HepG2 (cell line): ENCODE measurements around the gene FZD4. TPM values are rescaled to one million over a fixed set of nuclear protein-coding genes. Genes with fewer than 3 reads are reported as not detected.

Experiments used
- ATAC-seq: fragments of 200-7000 bp; cut with Tn5 transposase; 3 replicates; pipeline ENCODE4 v1.9.1; 2020; ENCODE audit warnings: mild to moderate bottlenecking, moderate library complexity
- BruUV-seq: library from RNA; stranded (reverse); fragments of 400-500 nt; replicated peaks from 2 replicates; lab custom pipeline; 2021; lab: Mats Ljungman, UMichigan
- CTCF ChIA-PET: fragments of 300-600 bp; formaldehyde crosslinking; extraction: SDS; loops from one replicate; lab custom pipeline; 2021; ENCODE audit warnings: low total read pairs, inconsistent platforms, low intra/inter-chr PET ratio; lab: Yijun Ruan, JAX
- POLR2A ChIA-PET: fragments of 350-600 bp; sonication (Branson Sonifier 250); formaldehyde crosslinking; loops from one replicate; lab custom pipeline; 2020; ENCODE audit warnings: antibody characterized with exemption, inconsistent platforms; lab: Yijun Ruan, JAX
- DNase-seq: peaks from one replicate; pipeline ENCODE4 v3.0.0-alpha.2; 2015; ENCODE audit warnings: low spot score
- FAIRE-seq: peaks from 3 replicates; lab custom pipeline; 2011; peaks lifted over from hg19 to GRCh38; lab: Jason Lieb, UNC
- H2AFZ ChIP-seq: one replicate; pipeline ENCODE4 v1.6.1; 2011; ENCODE audit warnings: low read length, inconsistent platforms
- H3K27ac ChIP-seq: fragments of 300-600 bp; 3 replicates; pipeline ENCODE4 v1.8.0; 2011; ENCODE audit warnings: mixed run types, mild to moderate bottlenecking, mixed read lengths, low read length, inconsistent platforms; ENCODE audit not compliant: insufficient read depth; ENCODE audit errors: extremely low read length
- H3K27me3 ChIP-seq, 2 experiments: fragments of 200-600 bp in 1 of 2; 2 replicates in 1 of 2; 3 replicates in 1 of 2; pipeline versions ENCODE4 v1.6.0 to v1.8.0; 2011; ENCODE audit warnings: low read length in 2 of 2, mild to moderate bottlenecking in 2 of 2, moderate library complexity in 2 of 2, inconsistent platforms in 1 of 2; ENCODE audit not compliant: insufficient read depth in 2 of 2, control insufficient read depth in 1 of 2
- H3K36me3 ChIP-seq, 2 experiments: fragments of 200-600 bp in 1 of 2; replicated peaks in 1 of 2; 2 replicates in 1 of 2; 3 replicates in 1 of 2; pipeline versions ENCODE4 v1.5.1 to v1.8.0; 2011; ENCODE audit warnings: low read length in 2 of 2, inconsistent platforms in 1 of 2; ENCODE audit not compliant: insufficient read depth in 2 of 2, control insufficient read depth in 1 of 2
- H3K4me1 ChIP-seq: 2 replicates; pipeline ENCODE4 v1.5.1; 2012; ENCODE audit warnings: low read length, inconsistent platforms; ENCODE audit not compliant: insufficient read depth
- H3K4me2 ChIP-seq: 2 replicates; pipeline ENCODE4 v1.6.0; 2011; ENCODE audit warnings: low read depth, low read length, inconsistent platforms
- H3K4me3 ChIP-seq, 3 experiments: fragments of 200-600 bp in 1 of 3; sonication (generic), shearing (Covaris generic) in 1 of 3; replicated peaks in 1 of 3; 2 replicates each; pipeline ENCODE4 v1.5.1; 2011 to 2016; ENCODE audit warnings: low read length in 3 of 3, inconsistent platforms in 2 of 3, low read depth in 2 of 3, mild to moderate bottlenecking in 2 of 3, control low read depth in 1 of 3, mixed read lengths in 1 of 3; ENCODE audit not compliant: insufficient read depth in 1 of 3
- H3K79me2 ChIP-seq: one replicate; pipeline ENCODE4 v1.6.1; 2011; ENCODE audit warnings: low read length, inconsistent platforms; ENCODE audit not compliant: insufficient read depth
- H3K9ac ChIP-seq: 2 replicates; pipeline ENCODE4 v1.6.0; 2011; ENCODE audit warnings: mild to moderate bottlenecking, low read depth, low read length, inconsistent platforms; ENCODE audit not compliant: insufficient read depth
- H3K9me3 ChIP-seq: 2 replicates; pipeline ENCODE4 v1.5.1; 2012; ENCODE audit warnings: mild to moderate bottlenecking, low read length
- H4K20me1 ChIP-seq: 2 replicates; pipeline ENCODE4 v1.6.0; 2011; ENCODE audit warnings: inconsistent platforms, mild to moderate bottlenecking, low read length, moderate library complexity; ENCODE audit not compliant: insufficient read depth
- FOXA3 ChIP-seq: IDR thresholded peaks from 2 replicates; pipeline ENCODE4 v1.6.1; 2016; ENCODE audit warnings: missing genetic modification reagents, missing compliant biosample characterization
- FOXP1 ChIP-seq, 2 experiments: fragments of 450-650 bp in 1 of 2; IDR thresholded peaks; 2 replicates each; pipeline ENCODE4 v1.6.1; 2017 to 2018; ENCODE audit warnings: antibody characterized with exemption in 1 of 2
- HNF4A ChIP-seq: sonication (generic); formaldehyde crosslinking; IDR thresholded peaks from 2 replicates; pipeline ENCODE4 v1.4.0; 2020; ENCODE audit warnings: missing genetic modification reagents
- HOXA3 ChIP-seq: sonication (generic); formaldehyde crosslinking; IDR thresholded peaks from 2 replicates; pipeline ENCODE4 v1.5.0; 2020; ENCODE audit warnings: missing genetic modification reagents
- ZBTB38 ChIP-seq: sonication (generic); formaldehyde crosslinking; IDR thresholded peaks from 2 replicates; pipeline ENCODE4 v1.5.1; 2020; ENCODE audit warnings: mild to moderate bottlenecking, missing genetic modification reagents
- ZNF446 ChIP-seq: sonication (generic); formaldehyde crosslinking; IDR thresholded peaks from 2 replicates; pipeline ENCODE4 v1.5.0; 2020; ENCODE audit warnings: mild to moderate bottlenecking, missing genetic modification reagents
- ZNF564 ChIP-seq: sonication (generic); formaldehyde crosslinking; IDR thresholded peaks from 2 replicates; pipeline ENCODE4 v1.8.1; 2023; ENCODE audit warnings: mild to moderate bottlenecking, missing genetic modification reagents
- ZNF720 ChIP-seq: sonication (generic); formaldehyde crosslinking; IDR thresholded peaks from 2 replicates; pipeline ENCODE4 v1.4.0; 2020; ENCODE audit warnings: missing genetic modification reagents
- WGBS: methylation state at CpG from one replicate; pipeline ENCODE4 v1.1.6; 2017; ENCODE audit warnings: low lambda C conversion rate; 5-methylcytosine and 5-hydroxymethylcytosine counted together
- in situ Hi-C: cut with HindIII; loops from 2 replicates; pipeline ENCODE4 v1.10.0; 2017; ENCODE audit warnings: low pct_unique_long_range_greater_than_20kb; ENCODE audit not compliant: extremely low pct_ligation_motif_present
- intact Hi-C: fragments of 100-400 bp; cut with micrococcal nuclease; formaldehyde crosslinking; loops from one replicate; pipeline ENCODE4 v1.10.0; 2022; ENCODE audit not compliant: unreplicated experiment
- polyA plus RNA-seq, 8 experiments: library from polyadenylated mRNA; depleted of rRNA in 3 of 8; stranded (reverse) in 7 of 8; unstranded in 1 of 8; fragments of >200 nt; fragmentation: Illumina TruSeq in 4 of 8; extraction: Trizol in 4 of 8; gene quantifications; 2 replicates each; pipeline versions ENCODE4 v1.2.1 to v1.2.3, GENCODE V29; 2011 to 2016; ENCODE audit warnings: low read depth in 4 of 8, missing spikeins in 1 of 8, mixed read lengths in 1 of 8; ENCODE audit not compliant: insufficient read depth in 1 of 8
- total RNA-seq, 5 experiments: library from RNA; depleted of rRNA; stranded (reverse); fragments of >200 nt; fragmentation: Illumina TruSeq; extraction: Trizol; gene quantifications; 2 replicates each; pipeline ENCODE4 v1.2.3, GENCODE V29; 2016; ENCODE audit warnings: low read depth in 1 of 5
- TF ChIP-seq, protein P1 (sequence below): sonication (generic); formaldehyde crosslinking; IDR thresholded peaks from 2 replicates; pipeline ENCODE4 v1.8.1; 2022; ENCODE audit warnings: low read depth, mild to moderate bottlenecking, missing genetic modification reagents

Gene FZD4
- total and polyA plus RNA-seq, 2 of the 13 experiments (the other 11 are each of a cell fraction or from before 2014, with no cell fraction given): 46.5 to 70.4 TPM

DNA sequence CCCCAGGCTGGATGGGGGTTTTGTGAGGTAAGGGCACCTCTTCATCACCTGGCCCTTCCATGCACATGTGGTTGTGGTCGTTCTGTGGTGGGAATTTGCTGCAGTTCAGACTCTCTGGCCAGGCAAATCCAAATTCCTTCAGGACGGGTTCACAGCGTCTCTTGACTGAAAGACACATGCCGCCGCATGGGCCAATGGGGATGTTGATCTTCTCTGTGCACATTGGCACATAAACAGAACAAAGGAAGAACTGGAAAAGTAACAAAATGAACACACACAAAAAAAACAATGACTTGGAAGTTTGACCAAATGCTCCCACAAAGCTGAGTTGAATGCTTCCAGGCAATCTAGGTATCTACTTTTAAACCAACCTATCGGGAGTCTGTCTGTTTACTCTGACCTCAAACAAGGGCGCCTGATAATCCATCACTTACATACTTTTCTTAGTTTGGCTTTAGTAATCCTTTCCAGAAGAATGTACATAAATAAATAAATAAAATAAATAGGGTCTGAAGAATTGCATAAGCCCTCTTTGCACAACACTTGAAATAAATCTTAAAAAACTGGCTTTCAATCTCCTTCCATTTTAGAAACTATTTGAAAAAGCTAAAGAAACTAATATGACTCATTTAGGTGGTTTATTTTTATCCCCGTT, 2.8 kb downstream of the FZD4 start:
- POLR2A ChIA-PET: interaction anchor here (11.5 kb wide), 1 partner anchor 11 kb away, joined by 287 read pairs; no protein-coding TSS in a partner anchor
- DNase-seq (no peak), ATAC-seq (no peak), FAIRE-seq (peak; percentile 57)
- Histone ChIP-seq H3K27me3 (no peaks in the 10 kb centered on the region; a peak in 1 of 5 replicates), H2AFZ (no peak overlapping the region), H3K4me2 (peak overlapping the region; percentile 81), H3K27ac (peak overlapping the region; percentile 85), H3K36me3 (peaks cover 13 to 34% of the 10 kb centered on the region in 2 experiments), H3K4me1 (peaks cover 61% of the 10 kb centered on the region), H3K79me2 (peaks cover 82% of the 10 kb centered on the region), H4K20me1 (peaks cover 13% of the 10 kb centered on the region), H3K9me3 (no peaks in the 10 kb centered on the region), H3K9ac (no peak overlapping the region; the same call in 1 of the 2 replicates), H3K4me3 (peak overlapping the region; percentile 71 to 87 (median 79))
- TF ChIP-seq ZBTB38 (CRISPR knock-in tag): 0 out of 2 replicates have a peak, but pooled peaks have one; percentile 18
- no peak for TF ChIP-seq FOXP1 (IDR thresholded peaks at IDR 0.05)
- TF ChIP-seq FOXP1 (CRISPR knock-in tag; IDR thresholded peaks at IDR 0.05): 0 out of 2 replicates have a peak, but pooled peaks have one; percentile 11
- no peak for TF ChIP-seq ZNF720 (CRISPR knock-in tag)
- 0 out of 2 replicates have a peak, but pooled peaks have one; percentile 3 for TF ChIP-seq FOXA3 (CRISPR knock-in tag)
- 0 out of 2 replicates have a peak, but pooled peaks have one; percentile 11 for TF ChIP-seq HNF4A (CRISPR knock-in tag)
- TF ChIP-seq HOXA3: 0 out of 2 replicates have a peak, but pooled peaks have one; percentile 19
- TF ChIP-seq, protein P1, sequence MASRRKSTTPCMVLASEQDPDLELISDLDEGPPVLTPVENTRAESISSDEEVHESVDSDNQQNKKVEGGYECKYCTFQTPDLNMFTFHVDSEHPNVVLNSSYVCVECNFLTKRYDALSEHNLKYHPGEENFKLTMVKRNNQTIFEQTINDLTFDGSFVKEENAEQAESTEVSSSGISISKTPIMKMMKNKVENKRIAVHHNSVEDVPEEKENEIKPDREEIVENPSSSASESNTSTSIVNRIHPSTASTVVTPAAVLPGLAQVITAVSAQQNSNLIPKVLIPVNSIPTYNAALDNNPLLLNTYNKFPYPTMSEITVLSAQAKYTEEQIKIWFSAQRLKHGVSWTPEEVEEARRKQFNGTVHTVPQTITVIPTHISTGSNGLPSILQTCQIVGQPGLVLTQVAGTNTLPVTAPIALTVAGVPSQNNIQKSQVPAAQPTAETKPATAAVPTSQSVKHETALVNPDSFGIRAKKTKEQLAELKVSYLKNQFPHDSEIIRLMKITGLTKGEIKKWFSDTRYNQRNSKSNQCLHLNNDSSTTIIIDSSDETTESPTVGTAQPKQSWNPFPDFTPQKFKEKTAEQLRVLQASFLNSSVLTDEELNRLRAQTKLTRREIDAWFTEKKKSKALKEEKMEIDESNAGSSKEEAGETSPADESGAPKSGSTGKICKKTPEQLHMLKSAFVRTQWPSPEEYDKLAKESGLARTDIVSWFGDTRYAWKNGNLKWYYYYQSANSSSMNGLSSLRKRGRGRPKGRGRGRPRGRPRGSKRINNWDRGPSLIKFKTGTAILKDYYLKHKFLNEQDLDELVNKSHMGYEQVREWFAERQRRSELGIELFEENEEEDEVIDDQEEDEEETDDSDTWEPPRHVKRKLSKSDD (CRISPR knock-in tag): no peak
- peak; percentile 83; the same call in 1 of the 2 replicates for TF ChIP-seq ZNF564 (CRISPR knock-in tag)
- no peak for TF ChIP-seq ZNF446 (CRISPR knock-in tag)
- CTCF ChIA-PET: no interaction called here
- intact Hi-C loops (no loop called here), in situ Hi-C loops (loop anchor here (5.0 kb wide), 1 partner anchor 85 kb away; the partner anchor contains the start of gene TMEM135)
- WGBS: 67% methylated on average over 8 of the region's 8 CpGs
- no TSS peak for BruUV-seq
